Subcutaneous abdominal adipose tissue (tissue), 5 donors: ENCODE data around the gene KATNB1.

Experiments
- H3K27ac ChIP-seq: one replicate; pipeline ENCODE4 v1.7.0; 2013; ENCODE audit warnings: low read depth, mild to moderate bottlenecking, inconsistent platforms, low read length, moderate library complexity
- H3K27me3 ChIP-seq, 5 donors: one replicate each; pipeline ENCODE4 v1.7.0; 2013; ENCODE audit warnings: low read length in 5 of 5, inconsistent platforms in 1 of 5; ENCODE audit not compliant: control insufficient read depth in 5 of 5, insufficient read depth in 4 of 5
- H3K36me3 ChIP-seq, 5 donors: one replicate each; pipeline ENCODE4 v1.7.0; 2013; ENCODE audit warnings: low read length in 5 of 5; ENCODE audit not compliant: control insufficient read depth in 5 of 5, insufficient read depth in 5 of 5
- H3K4me1 ChIP-seq, 5 donors: one replicate each; pipeline ENCODE4 v1.7.0; 2013; ENCODE audit warnings: low read length in 5 of 5, mild to moderate bottlenecking in 3 of 5, moderate library complexity in 1 of 5; ENCODE audit not compliant: control insufficient read depth in 5 of 5, insufficient read depth in 5 of 5
- H3K4me3 ChIP-seq, 5 donors: one replicate each; pipeline ENCODE4 v1.7.0; 2013; ENCODE audit warnings: low read length in 5 of 5, low read depth in 1 of 5
- H3K9ac ChIP-seq, 5 donors: one replicate each; pipeline ENCODE4 v1.7.0; 2013; ENCODE audit warnings: low read length in 5 of 5, mild to moderate bottlenecking in 4 of 5, moderate library complexity in 3 of 5
- H3K9me3 ChIP-seq, 5 donors: one replicate each; pipeline ENCODE4 v1.7.0; 2013; ENCODE audit warnings: low read length in 5 of 5; ENCODE audit not compliant: control insufficient read depth in 5 of 5
- donor health status: healthy.
- donor health status: healthy.
- donor health status: healthy.
- donor health status: healthy.
- donor health status: healthy.

Gene KATNB1

GRCh38 chr16:57803134-57803990 lies 67.8 kb downstream of the KATNB1 start:
- H3K9me3 ChIP-seq: no peaks in the 10 kb centered on the region
- no peaks in the 10 kb centered on the region for H3K36me3 ChIP-seq
- peaks cover 20 to 61% (median 56%) of the 10 kb centered on the region in 5 donors for H3K4me1 ChIP-seq
- H3K27me3 ChIP-seq: no peaks in the 10 kb centered on the region
- H3K4me3 ChIP-seq: peak overlapping the region in 3 of 5 donors; percentile 51 to 65 (median 64)
- peak overlapping the region; percentile 69 for H3K27ac ChIP-seq
- no peak overlapping the region for H3K9ac ChIP-seq

- Histone ChIP-seq H3K4me1 (peaks cover 20 to 59% (median 53%) of the 10 kb centered on the region in 5 donors), H3K4me3 (no peak overlapping the region), H3K36me3 (no peaks in the 10 kb centered on the region), H3K27me3 (no peaks in the 10 kb centered on the region), H3K9ac (no peak overlapping the region), H3K9me3 (no peaks in the 10 kb centered on the region), H3K27ac (peak overlapping the region; percentile 69)
These were observed 68.7 kb downstream of the KATNB1 start for GRCh38 chr16:57804111-57804837.

DNA sequence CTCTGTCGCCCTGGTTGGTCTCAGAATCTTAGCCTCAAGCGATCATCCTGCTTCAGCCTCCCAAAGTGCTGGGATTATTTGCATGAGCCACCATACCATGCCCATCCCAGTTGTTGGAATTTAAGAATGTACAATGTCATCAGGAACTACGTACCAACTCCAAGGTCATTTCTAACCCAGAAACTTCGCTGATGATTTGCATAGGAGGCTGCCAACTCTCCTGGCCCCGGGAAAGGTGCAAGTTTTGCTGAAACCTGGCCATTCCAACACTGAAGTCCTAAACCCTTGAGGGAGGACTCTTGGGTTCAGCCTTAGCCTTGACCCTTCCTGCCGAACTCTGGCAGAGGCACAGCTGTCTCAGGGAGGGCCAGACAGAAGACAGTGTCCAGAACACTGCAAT lies 69.6 kb downstream of the KATNB1 start:
- H3K27me3 ChIP-seq: no peaks in the 10 kb centered on the region
- no peaks in the 10 kb centered on the region for H3K36me3 ChIP-seq
- peaks cover 20 to 57% (median 51%) of the 10 kb centered on the region in 5 donors for H3K4me1 ChIP-seq
- no peaks in the 10 kb centered on the region for H3K9me3 ChIP-seq
- H3K9ac ChIP-seq: no peak overlapping the region
- H3K4me3 ChIP-seq: no peak overlapping the region
- H3K27ac ChIP-seq: no peak overlapping the region
